Left lung (tissue), 10 donors: ENCODE data around the gene MBD3. TPM values are rescaled to one million over a fixed set of nuclear protein-coding genes. Genes with fewer than 3 reads are reported as not detected.

Experiments used
- ATAC-seq: fragments of 200-7000 bp; cut with Tn5 transposase; one replicate; pipeline ENCODE4 v1.9.1; 2020; ENCODE audit warnings: moderate library complexity
- DNase-seq, 4 donors: peaks; one replicate each; pipeline ENCODE4 v3.0.0-alpha.2; 2013 to 2020
- H3K27ac ChIP-seq, 2 donors: fragments of 200-600 bp; sonication (generic) in 1 of 2; one replicate each; pipeline versions ENCODE4 v1.5.0 to v1.8.0; 2020 to 2021
- H3K27me3 ChIP-seq, 2 donors: fragments of 200-600 bp; sonication (generic) in 1 of 2; one replicate each; pipeline versions ENCODE4 v1.5.0 to v1.8.0; 2020 to 2021
- H3K36me3 ChIP-seq, 2 donors: fragments of 200-600 bp; sonication (generic) in 1 of 2; one replicate each; pipeline versions ENCODE4 v1.5.0 to v1.8.0; 2020 to 2021
- H3K4me1 ChIP-seq, 2 donors: fragments of 200-600 bp; one replicate each; pipeline ENCODE4 v1.8.0; 2021
- H3K4me3 ChIP-seq, 2 donors: fragments of 200-600 bp; sonication (generic) in 1 of 2; one replicate each; pipeline versions ENCODE4 v1.5.0 to v1.8.0; 2020 to 2021; ENCODE audit warnings: mild to moderate bottlenecking in 1 of 2
- H3K9me3 ChIP-seq, 2 donors: fragments of 200-600 bp; sonication (generic) in 1 of 2; one replicate each; pipeline versions ENCODE4 v1.5.0 to v1.8.0; 2020 to 2021
- intact Hi-C, 2 donors: fragments of 100-400 bp; cut with DNase I; formaldehyde crosslinking; loops; one replicate each; pipeline versions ENCODE4 v1.11.2 to v1.14.2; 2022
- polyA plus RNA-seq, 6 donors: library from polyadenylated mRNA; unstranded; fragments of 120-200 nt; gene quantifications; one replicate each; pipeline ENCODE4 v1.2.1, GENCODE V29; 2013; ENCODE audit not compliant: insufficient read length in 6 of 6
- total RNA-seq, 2 donors: library from RNA; stranded (reverse); fragmentation: NEBNext Ultra II Directional; extraction: Animal tissue kit (Norgen Biotek cat#: 25700); gene quantifications; one replicate each; pipeline ENCODE4 v1.2.1, GENCODE V29; 2021
- TF ChIP-seq, protein P1 (sequence below), 2 donors: fragments of 200-600 bp; sonication (generic) in 1 of 2; IDR thresholded peaks; one replicate each; pipeline versions ENCODE4 v1.5.0 to v1.8.0; 2021; ENCODE audit warnings: antibody characterized with exemption in 2 of 2
- donor health status: DM: no; HTN: yes; CAD: no.
- donor health status: DM: no; HTN: no; CAD: no.

Gene MBD3
- total and polyA plus RNA-seq, 8 donors: 40.4 to 91.9 (median 59.0) TPM

DNA sequence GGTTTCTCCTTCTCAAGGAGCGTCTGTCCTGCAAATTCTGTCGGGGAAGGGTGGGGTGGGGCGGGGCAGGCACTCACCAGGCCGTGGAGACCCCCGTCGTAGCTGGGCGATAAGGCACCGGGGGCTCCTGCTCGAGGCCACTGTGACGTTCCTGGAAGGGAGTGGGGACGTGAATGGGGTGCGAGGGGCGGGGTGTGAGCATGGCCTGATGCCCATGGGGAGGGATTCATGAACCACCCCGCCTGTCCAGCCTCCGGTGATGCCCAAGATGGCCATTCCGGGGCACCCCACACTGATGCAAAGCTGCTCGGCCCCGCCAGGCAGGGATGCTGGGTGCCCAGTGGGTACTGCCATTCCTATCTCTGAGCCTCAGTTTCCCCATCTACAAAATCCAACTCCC, 27.0 kb upstream of the MBD3 start:
- Histone ChIP-seq H3K9me3 (no peaks in the 10 kb centered on the region), H3K27me3 (no peaks in the 10 kb centered on the region), H3K27ac (no peak overlapping the region), H3K36me3 (peaks cover 0 to 82% of the 10 kb centered on the region in 2 donors), H3K4me3 (no peak overlapping the region), H3K4me1 (no peaks in the 10 kb centered on the region)
- DNase-seq (peak in 1 of 4 donors; percentile 63), ATAC-seq (no peak)
- intact Hi-C loops: no loop called here
- TF ChIP-seq, protein P1, sequence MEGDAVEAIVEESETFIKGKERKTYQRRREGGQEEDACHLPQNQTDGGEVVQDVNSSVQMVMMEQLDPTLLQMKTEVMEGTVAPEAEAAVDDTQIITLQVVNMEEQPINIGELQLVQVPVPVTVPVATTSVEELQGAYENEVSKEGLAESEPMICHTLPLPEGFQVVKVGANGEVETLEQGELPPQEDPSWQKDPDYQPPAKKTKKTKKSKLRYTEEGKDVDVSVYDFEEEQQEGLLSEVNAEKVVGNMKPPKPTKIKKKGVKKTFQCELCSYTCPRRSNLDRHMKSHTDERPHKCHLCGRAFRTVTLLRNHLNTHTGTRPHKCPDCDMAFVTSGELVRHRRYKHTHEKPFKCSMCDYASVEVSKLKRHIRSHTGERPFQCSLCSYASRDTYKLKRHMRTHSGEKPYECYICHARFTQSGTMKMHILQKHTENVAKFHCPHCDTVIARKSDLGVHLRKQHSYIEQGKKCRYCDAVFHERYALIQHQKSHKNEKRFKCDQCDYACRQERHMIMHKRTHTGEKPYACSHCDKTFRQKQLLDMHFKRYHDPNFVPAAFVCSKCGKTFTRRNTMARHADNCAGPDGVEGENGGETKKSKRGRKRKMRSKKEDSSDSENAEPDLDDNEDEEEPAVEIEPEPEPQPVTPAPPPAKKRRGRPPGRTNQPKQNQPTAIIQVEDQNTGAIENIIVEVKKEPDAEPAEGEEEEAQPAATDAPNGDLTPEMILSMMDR (IDR thresholded peaks at IDR 0.05): no peak

DNA sequence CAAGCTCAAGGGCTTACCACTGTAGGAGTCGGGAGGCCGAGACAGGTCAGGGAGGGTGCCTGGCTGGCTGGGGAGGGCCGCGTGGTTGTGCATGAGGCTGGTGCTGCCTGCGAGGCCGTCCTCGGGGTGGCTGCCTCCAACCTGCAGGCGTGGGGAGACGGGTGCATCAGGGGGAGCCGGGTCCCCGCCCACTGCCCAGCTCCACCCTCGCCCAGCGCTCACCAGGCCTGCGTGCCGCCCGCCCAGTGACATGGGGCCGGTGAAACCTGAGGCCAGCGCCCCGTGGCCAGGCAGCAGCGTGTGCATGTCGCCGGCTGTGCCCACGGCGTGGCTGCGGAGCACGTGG, 26.4 kb upstream of the MBD3 start:
- Histone ChIP-seq H3K27ac (no peak overlapping the region), H3K4me1 (no peaks in the 10 kb centered on the region), H3K9me3 (no peaks in the 10 kb centered on the region), H3K27me3 (no peaks in the 10 kb centered on the region), H3K36me3 (peaks cover 0 to 88% of the 10 kb centered on the region in 2 donors), H3K4me3 (no peak overlapping the region)
- ATAC-seq (no peak), DNase-seq (peak in 1 of 4 donors; percentile 57)
- intact Hi-C loops: no loop called here
- TF ChIP-seq, protein P1 (IDR thresholded peaks at IDR 0.05): no peak

DNA sequence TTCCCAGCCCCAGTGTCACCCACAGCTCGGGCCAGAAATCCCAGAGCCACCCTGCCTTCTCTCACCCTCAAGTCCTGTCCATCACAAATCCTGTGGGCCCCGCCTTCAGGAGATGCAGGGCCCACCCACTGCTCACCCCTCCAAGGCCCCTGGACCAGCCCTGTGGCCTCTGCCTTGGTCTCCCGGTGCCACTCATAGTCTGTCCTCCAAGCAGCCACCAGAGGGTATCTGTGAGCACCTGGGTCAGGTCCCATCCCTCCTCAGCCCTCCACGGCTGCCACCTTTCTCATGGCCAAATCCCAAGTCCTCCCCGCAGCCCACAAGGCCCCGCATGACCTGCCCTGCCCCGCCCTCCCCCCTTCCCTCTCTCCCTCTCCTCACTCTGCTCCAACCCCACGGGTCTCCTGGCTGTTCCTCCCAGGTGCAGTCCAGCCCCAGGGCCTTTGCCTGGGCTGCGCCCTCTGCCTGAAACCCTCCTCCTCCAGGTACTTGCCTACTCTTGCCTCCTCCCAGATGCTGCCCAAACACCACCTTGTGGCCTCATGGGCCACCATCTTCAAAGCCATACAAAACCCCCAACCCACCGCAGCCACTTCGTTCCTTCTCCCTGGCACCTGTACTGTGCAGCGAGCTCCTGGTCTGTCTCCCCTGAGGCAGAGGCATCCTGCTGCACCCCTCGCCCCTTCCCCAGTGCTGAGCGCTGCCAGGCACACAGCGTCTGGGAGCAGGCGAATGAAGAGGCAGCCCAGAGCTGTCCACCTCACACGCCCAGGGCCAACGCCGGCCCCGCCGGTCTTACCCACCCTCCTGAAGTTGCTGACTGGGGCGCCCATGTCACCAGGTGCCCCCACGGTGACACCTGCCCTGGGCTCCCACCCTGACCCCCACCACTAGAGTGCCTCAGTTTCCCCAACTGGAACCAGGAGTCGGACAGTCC, 25.8 kb upstream of the MBD3 start:
- ATAC-seq (peak; percentile 45), DNase-seq (peak in 2 of 4 donors; percentile 13 to 73)
- intact Hi-C loops: no loop called here
- H3K4me3 ChIP-seq: no peak overlapping the region
- no peaks in the 10 kb centered on the region for H3K4me1 ChIP-seq
- H3K36me3 ChIP-seq: peaks cover 0 to 88% of the 10 kb centered on the region in 2 donors
- TF ChIP-seq, protein P1 (IDR thresholded peaks at IDR 0.05): peak in 1 of 2 donors; percentile 18
- H3K9me3 ChIP-seq: no peaks in the 10 kb centered on the region
- H3K27me3 ChIP-seq: no peaks in the 10 kb centered on the region
- H3K27ac ChIP-seq: no peak overlapping the region

DNA sequence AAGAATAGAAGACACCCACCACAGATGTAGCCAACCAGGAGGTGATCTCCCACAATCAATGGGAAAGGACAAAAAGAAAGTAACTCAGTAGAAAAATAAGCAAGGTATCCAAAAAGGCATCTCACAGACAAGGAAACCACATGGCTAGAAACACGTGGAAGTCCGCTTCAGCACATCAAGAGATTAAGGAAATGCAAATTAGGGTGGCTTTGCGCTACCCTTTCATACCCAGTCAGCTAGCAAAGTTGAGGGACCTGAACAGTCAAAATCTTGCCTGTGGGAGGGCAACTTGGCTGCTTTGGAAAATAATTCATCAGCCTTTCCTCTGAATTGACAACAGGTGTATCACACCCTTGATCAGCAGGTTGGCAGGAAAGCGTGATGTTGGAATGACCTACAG, 24.2 kb upstream of the MBD3 start:
- Histone ChIP-seq H3K4me3 (no peak overlapping the region), H3K36me3 (peaks cover 0 to 98% of the 10 kb centered on the region in 2 donors), H3K4me1 (no peaks in the 10 kb centered on the region), H3K27ac (no peak overlapping the region), H3K27me3 (no peaks in the 10 kb centered on the region), H3K9me3 (no peaks in the 10 kb centered on the region)
- no peak for ATAC-seq
- intact Hi-C loops: no loop called here
- DNase-seq: no peak
- TF ChIP-seq, protein P1 (IDR thresholded peaks at IDR 0.05): no peak

DNA sequence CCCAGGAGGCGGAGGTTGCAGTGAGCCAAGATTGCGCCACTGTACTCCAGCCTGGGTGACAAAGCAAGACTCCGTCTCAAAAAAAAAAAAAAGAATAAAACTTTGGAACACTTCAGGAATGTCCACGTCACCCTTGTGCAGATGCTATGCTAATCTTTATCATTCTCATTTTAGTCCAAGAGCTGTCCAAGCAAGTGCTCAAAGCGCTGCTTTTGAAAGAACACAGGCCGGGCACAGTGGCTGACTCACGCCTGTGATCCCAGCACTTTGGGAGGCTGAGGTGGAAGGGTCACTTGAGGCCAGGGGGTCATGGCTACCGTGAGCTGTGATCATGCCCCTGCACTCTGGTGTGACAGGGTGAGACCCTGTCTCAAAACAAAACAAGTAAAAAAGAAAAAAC, 23.7 kb upstream of the MBD3 start:
- Histone ChIP-seq H3K36me3 (peaks cover 0 to 98% of the 10 kb centered on the region in 2 donors), H3K9me3 (no peaks in the 10 kb centered on the region), H3K4me3 (no peak overlapping the region), H3K27me3 (no peaks in the 10 kb centered on the region), H3K27ac (no peak overlapping the region), H3K4me1 (no peaks in the 10 kb centered on the region)
- DNase-seq (peak in 1 of 4 donors; percentile 24), ATAC-seq (no peak)
- TF ChIP-seq, protein P1 (IDR thresholded peaks at IDR 0.05): no peak
- intact Hi-C loops: no loop called here
